T-helper 2 cell (primary cell): ENCODE measurements around the gene ZSWIM4.

Experiments
- DNase-seq, 5 experiments: peaks; one replicate each; pipeline versions ENCODE4 v3.0.0 to v3.0.0-alpha.2; 2012 to 2022

ZSWIM4 gene

GRCh38 chr19:13835791-13836723 is 40.8 kb downstream of the ZSWIM4 start:
- peak in 2 of 5 experiments; percentile 24 to 41 for DNase-seq

DNA sequence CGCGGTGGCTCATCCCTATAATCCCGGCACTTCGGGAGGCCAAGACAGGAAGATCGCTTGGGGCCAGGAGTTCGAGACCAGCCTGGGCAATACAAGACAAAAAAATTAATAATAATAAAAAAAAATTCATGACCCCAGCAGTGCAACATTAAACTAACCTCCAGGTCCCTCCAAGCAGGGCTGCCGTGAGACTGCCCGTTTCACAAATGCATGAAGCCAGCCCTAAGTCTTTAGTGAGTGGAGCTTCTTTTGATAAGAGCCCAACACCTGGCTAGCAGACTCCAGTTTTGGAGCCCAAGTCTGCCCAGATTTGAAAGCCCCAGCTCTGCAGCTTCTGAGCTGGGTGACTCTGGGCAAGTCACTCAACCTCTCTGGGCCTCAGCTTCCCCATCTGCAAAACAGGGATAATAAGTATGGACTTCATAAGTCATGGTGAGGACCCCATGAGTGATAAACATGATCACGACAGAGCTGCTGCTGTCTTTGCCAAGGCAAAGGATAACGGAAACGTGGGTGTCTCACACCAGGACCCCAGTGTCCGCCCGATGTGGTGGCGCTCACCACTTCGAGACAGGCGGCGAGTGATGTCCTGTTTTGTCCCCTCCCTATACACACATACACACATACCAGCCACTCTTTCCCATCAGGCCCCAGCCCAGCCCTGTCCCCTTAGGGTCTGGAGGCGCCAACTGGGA is 43.3 kb downstream of the ZSWIM4 start:
- DNase-seq: peak in 2 of 5 experiments; percentile 15 to 31

DNA sequence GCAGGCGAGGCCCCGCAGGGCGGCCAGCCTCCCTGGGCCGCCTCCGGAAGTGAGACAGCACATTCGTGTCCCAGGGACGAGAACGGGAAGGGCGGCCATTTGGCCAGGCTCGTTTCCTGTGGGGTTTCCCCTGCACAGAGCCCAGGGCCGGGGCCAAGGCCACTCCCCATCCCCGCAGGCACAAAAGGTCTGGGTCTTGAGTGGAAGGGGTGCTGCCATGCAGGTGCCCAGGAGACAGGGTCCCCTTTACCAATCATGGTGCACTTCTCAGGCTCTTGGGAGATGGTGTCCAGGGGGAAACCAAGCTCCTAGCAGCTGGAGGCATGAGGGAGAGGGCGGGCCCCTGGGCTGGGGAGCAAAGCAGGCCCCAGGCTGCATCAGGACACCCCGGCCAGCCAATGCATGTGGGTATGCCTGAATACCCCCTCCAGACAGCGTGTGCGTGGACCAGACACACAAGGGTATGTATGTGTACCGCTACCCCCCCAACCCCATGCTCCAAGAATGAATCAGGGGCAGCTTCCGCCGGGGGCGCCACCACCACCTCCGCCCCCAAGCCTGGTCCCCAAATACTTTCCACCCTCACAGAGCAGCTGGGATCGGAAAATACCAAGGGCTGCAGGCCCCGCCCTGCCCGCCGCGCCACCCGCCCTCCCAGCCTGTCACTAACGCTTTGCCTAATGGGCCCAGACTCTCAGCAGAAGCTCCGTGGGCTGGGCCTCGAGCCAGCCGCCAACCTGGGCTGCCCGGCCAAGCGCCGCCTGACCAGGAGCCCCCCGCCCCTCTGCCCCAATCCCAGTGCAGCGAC is 44.1 kb downstream of the ZSWIM4 start:
- DNase-seq: peak; percentile 58 to 88 (median 80)

DNA sequence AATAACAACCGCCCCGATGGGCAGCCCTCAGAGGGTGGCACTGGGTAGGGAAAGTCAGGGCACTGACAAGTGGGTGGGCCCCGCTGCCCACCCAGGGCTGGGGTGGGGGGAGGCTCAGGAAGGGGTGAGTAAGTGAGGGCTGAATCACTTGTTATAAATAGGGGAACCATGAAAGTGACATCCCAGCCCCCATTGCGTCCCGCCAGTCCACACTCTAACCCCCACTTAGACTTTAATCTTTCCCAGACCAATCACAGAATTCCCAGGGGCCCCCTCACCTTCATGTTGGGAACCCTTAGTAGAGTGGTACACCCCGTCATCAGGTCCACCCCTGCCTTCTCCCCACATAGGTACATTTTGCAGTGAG is 44.7 kb downstream of the ZSWIM4 start:
- DNase-seq: no peak

DNA sequence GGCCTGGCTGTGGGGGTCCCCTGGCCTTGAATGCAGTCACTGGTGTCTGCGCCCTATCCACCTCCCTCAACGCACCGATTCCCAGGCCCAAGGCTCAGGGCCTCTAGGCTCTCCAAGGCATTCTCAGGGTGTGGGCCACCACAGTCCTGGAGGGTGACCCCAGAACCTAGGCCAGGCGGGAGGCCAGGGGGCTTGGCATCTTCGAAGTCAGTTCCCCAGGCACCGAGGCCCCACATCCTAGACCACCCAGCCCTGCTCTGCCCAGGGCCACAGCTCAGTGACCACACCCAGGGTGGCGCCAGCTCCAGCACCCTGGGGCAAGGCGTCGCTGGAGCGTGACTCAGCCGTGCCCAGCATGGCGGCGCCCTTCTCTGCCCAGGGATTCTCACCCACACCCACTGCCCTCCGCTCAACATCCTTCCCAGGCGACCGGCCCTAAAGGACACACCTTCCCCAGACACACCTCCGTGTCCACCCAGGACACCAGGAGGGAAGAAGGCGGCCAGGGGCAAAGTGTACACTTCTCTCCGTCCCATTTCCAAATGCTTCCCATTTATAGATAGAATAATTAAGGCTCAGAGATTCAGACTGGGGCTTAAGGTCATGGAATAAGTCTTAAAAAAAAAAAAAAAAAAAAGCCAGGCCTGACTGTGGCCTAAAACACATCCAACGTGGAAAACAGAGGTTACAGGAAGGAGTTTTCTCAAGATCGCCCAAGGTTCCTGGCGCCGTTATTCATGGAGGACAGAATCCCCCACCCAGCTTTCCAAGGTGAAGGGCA is 45.3 kb downstream of the ZSWIM4 start:
- DNase-seq: peak in 3 of 5 experiments; percentile 51 to 61 (median 52)

- peak in 3 of 5 experiments; percentile 39 to 59 (median 42) for DNase-seq
Observed at GRCh38 chr19:13841086-13841961, 46.1 kb downstream of the ZSWIM4 start.

DNA sequence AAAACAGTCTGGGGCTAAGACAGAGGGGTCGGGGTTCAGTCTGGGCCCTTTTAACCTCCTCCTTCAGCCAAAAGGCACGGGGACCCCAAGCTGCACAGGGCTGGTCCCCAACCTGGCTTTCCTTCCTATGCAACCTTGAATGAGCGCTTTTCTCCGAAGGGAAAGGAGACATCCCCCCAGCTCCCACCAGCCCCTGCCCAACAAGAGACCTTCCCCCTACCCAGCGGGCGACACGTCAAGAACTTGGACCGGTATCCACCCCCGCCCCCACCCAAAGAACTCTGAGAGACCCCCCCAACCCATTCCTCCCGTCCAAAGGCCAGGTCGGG is 46.7 kb downstream of the ZSWIM4 start:
- no peak for DNase-seq

- peak; percentile 44 to 79 (median 77) for DNase-seq
Observed at GRCh38 chr19:13842291-13843103, 47.3 kb downstream of the ZSWIM4 start.

DNA sequence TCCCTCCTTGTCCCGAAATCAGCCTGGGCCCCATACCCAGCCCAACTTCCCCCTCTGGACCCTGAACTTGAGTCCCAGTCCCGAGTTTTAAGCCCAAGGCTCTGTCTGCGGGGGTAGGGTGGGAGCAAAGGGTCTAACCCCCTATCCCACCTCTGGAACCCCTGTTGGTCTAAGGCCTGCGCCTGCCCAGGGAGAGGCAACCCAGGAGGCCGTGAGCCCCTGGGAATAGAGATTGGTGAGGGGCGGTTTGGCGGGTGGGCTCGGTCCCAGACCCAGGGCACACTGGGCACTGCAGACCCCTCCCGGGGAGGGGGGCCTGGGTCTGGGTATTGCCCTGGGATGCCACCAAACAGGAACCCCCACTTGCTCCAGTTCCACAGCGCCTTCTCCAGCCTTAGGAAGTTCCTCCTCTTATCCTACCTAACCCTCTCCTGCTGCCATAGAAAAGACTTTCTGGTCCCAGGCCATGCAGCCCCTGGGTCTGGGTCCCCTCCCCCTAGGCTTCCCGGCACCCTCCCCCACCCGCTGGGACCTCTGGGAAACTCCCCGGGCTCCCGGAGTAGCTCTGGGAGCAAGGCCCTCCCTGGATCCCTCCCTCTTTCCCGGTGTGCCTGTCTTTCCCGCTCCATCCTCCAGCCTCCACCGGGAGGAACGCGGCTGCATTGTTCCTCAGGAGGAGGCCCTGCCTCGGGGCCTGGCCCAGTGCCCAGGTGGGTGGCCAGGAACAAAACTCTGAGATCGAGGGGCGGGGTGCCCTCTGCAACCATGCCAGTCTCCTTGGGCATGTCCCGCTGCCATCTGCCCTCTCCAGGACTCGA is 48.1 kb downstream of the ZSWIM4 start:
- no peak for DNase-seq

DNA sequence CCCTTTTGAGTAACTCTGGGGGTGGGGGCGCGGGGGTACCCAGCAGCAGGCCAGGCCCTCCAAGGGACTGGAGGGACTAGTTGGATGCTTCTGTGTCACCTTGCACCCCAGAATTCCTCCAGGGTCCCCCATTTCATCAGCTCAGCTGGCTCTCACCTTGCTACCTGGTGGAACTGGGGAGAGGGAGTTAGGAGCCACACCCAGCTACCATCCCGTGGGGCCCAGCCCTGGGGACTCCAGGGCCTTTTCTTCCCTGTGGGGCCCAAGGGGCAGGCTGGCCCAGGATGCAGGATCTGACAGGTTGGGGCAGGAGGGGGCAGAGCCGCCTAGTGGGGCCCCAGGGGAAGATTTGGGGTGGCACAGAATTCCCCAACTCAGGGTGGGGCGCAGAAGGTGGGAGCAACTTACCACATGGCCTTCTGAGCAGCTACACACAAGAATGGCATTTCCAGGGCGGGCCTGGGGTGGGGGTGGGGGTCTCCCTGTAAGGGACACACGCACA is 48.9 kb downstream of the ZSWIM4 start:
- DNase-seq: no peak

DNA sequence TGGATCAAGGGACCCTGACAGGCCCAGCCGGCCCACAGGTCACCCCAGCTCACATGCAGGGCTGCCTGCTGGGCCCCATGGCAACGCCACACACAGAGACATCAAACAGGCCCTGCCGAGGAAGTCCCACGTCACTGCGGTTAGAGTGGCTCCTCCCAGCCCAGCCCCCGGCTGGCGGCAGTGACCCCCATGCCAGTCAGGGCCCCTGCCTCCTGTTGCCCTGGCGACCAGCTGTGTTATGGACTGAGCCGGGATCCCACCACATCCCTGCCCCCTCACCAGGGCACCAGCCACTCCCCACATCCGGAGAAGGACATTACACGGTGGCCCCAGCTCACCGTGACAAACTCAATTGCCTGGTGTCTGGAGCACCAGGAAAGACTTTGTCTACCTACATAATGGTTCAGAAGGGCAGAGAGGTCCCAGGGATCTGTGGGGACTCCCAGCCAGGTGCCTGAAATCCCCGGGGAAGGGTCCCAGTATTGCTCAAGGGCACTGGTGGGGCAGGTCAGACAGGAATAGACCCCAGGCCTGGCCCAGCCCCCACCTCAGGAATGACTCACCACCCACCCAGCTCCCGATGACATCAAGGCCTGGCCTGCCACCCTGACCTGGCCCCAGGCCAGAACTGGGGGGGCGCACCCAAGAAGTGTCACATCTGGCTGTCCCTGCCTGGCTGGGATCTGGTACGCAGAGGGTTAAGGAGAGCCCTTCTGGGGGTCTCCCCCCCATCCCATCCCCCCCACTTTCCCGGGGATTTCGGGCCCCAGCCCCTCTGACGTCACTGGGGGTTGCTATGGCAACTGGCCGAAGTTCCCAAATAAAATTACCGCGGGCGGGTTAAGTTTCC is 51.5 kb downstream of the ZSWIM4 start:
- DNase-seq: peak; percentile 87 to 100 (median 96)

DNA sequence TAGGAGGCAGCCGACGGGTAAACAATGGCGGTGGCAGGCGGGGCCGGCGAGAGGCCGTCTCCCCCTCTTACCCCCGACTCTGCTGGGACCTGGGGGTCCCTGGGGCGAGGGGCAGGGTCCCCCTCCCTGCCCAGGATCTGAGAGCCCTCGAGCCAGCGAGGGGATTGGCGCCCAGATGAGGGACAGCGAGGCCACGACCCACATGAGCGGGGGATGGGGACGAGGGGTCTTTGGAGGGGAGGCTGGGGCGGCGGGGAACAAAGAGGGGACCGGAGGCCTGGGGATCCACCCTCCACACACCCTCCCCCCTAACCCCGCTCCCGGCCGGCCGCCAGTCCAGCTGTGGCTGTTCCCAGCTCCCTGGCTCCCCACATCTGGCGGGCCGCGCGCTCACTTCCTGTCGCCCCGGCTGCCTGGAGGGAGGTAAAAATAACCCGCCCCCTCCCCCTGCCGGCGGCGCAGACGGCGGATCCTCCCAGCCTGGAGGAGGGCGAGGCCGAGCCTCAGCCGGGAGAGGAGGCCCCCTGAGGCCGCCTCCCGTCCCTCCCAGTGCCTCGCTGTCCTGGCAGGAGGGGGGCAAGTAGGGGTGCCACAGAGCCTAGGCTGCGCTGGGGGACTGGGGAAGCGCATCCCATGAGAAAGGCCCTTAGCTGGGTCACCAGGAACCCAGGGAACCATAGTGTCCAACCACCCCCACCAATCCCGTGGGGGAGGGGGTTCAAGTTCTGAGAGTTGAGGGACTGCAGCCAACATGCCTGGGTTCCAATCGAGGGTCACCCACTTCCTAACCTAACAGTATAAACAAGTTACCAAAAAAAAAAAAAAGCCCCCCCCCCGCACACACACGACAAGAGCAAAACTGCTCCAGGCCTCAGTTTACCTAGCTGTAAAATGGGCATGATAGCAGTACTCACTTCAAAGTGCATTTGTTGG is 52.4 kb downstream of the ZSWIM4 start:
- peak; percentile 68 to 85 (median 80) for DNase-seq

DNA sequence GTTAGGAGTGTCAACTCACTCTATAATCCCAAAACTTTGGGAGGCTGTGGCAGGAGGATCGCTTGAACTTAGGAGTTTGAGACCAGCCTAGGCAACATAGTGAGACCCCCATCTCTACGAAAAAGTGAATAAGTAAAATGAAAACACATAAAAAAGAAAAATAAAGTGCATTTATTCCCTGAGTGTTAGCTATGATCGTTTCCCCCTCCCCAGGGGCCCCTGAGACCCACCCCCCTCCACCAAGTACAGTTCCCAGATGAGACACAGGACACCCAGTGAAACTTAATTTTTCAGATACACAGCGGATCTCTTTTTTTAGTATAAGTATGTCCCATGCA is 53.1 kb downstream of the ZSWIM4 start:
- DNase-seq: no peak

DNA sequence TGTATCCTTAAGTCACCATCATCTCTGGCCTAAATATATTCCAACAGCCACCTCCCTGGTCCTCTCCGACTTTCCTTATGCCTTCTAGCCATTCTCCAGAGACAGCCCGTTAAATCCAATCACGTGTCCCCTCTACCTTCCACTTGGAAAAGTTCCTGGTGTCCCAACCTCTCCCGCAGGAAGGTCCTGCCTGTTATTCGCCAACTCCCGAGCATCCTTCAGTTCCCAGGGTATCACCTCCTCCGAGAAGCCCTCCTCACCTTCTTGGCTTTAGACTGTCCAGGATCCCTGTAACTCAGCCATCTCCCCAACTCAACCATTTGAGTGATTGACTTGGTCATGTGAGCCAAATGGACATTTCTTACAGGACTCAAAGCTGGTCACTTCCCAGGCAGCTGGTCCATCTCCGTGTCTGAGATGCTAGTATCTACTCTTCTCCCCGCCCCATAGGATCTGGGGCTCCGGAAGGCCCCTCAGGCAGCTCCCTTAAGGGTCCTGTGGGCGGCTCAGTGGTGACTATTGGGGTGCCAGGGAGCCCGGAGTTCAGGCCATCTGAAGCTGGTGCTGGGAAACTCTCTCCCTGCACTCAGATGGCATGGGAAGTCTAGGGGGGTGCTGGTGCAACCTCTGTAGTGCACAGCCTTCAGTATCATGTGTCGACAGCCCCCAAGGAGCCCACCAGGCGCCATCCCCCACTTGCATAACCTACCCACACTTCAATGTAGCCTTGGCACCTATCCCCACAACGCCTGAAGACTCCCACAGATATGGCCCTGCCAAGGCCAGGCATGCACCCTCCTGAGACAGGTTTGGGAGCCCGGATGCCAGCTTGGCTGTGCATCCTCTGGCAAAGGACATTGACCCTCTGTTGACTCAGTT is 53.8 kb downstream of the ZSWIM4 start:
- no peak for DNase-seq

GRCh38 chr19:13849991-13850909 is 55.0 kb downstream of the ZSWIM4 start:
- peak in 4 of 5 experiments; percentile 39 to 67 (median 46) for DNase-seq
